ENCODE measurements around the gene MLST8.

Gene MLST8

GRCh38 chr16:2180461-2180860 lies 24.8 kb upstream of the MLST8 start:
- ATAC-seq (ENCODE audit: insufficient read depth, low read depth), result no peak
- peaks cover 22% of the 10 kb centered on the region for H3K36me3 ChIP-seq (ENCODE audit: insufficient read depth, low read length)
- TF ChIP-seq EZH2 (IDR thresholded peaks at IDR 0.05; ENCODE audit: borderline replicate concordance, low read depth, low read length, severe bottlenecking) (no peak), CTCF (IDR thresholded peaks at IDR 0.05; ENCODE audit: borderline replicate concordance, extremely low read depth, low read length, poor library complexity, severe bottlenecking) (no peak)
- H3K27me3 ChIP-seq (ENCODE audit: insufficient read depth, low read length, poor library complexity), result no peaks in the 10 kb centered on the region
- no peaks in the 10 kb centered on the region for H3K79me2 ChIP-seq (ENCODE audit: insufficient read depth, low read length)
- no peak overlapping the region for H3K4me2 ChIP-seq (ENCODE audit: insufficient read depth, low read length)
- no peak overlapping the region for H3K27ac ChIP-seq (ENCODE audit: low read length)
- no peak overlapping the region for H3K9ac ChIP-seq (ENCODE audit: low read depth, low read length)
- no peak for DNase-seq
- H3K9me3 ChIP-seq (ENCODE audit: insufficient read depth, low read length, severe bottlenecking), result no peaks in the 10 kb centered on the region
- no peaks in the 10 kb centered on the region for H3K4me1 ChIP-seq (ENCODE audit: insufficient read depth, low read length)
- no peak overlapping the region for H3K4me3 ChIP-seq (ENCODE audit: low read depth in 1 of 2, low read length in 2 of 2)
- H2AFZ ChIP-seq (ENCODE audit: low read depth, low read length), result no peak overlapping the region
- peaks cover 4% of the 10 kb centered on the region; the same call in 1 of the 2 replicates for H4K20me1 ChIP-seq (ENCODE audit: insufficient read depth, low read length)

GRCh38 chr16:2180962-2181923 lies 24.0 kb upstream of the MLST8 start:
- Histone ChIP-seq H3K4me3 (ENCODE audit: low read depth in 1 of 2, low read length in 2 of 2) (no peak overlapping the region), H3K9me3 (ENCODE audit: insufficient read depth, low read length, severe bottlenecking) (no peaks in the 10 kb centered on the region), H3K4me1 (ENCODE audit: insufficient read depth, low read length) (no peaks in the 10 kb centered on the region), H3K36me3 (ENCODE audit: insufficient read depth, low read length) (peaks cover 14% of the 10 kb centered on the region), H3K9ac (ENCODE audit: low read depth, low read length) (no peak overlapping the region), H4K20me1 (ENCODE audit: insufficient read depth, low read length) (peaks cover 1% of the 10 kb centered on the region; the same call in 1 of the 2 replicates), H3K27me3 (ENCODE audit: insufficient read depth, low read length, poor library complexity) (no peaks in the 10 kb centered on the region), H2AFZ (ENCODE audit: low read depth, low read length) (no peak overlapping the region), H3K79me2 (ENCODE audit: insufficient read depth, low read length) (no peaks in the 10 kb centered on the region), H3K27ac (ENCODE audit: low read length) (no peak overlapping the region), H3K4me2 (ENCODE audit: insufficient read depth, low read length) (no peak overlapping the region)
- DNase-seq (no peak), ATAC-seq (ENCODE audit: insufficient read depth, low read depth) (no peak)
- no peak for TF ChIP-seq EZH2 (IDR thresholded peaks at IDR 0.05; ENCODE audit: borderline replicate concordance, low read depth, low read length, severe bottlenecking)
- TF ChIP-seq CTCF (IDR thresholded peaks at IDR 0.05; ENCODE audit: borderline replicate concordance, extremely low read depth, low read length, poor library complexity, severe bottlenecking), result no peak

GRCh38 chr16:2181952-2182351 lies 23.3 kb upstream of the MLST8 start:
- ATAC-seq (ENCODE audit: insufficient read depth, low read depth) (no peak), DNase-seq (no peak)
- Histone ChIP-seq H3K36me3 (ENCODE audit: insufficient read depth, low read length) (peaks cover 8% of the 10 kb centered on the region), H3K4me3 (ENCODE audit: low read depth in 1 of 2, low read length in 2 of 2) (no peak overlapping the region), H3K9ac (ENCODE audit: low read depth, low read length) (no peak overlapping the region), H3K4me2 (ENCODE audit: insufficient read depth, low read length) (no peak overlapping the region), H4K20me1 (ENCODE audit: insufficient read depth, low read length) (no peaks in the 10 kb centered on the region; the same call in 1 of the 2 replicates), H3K4me1 (ENCODE audit: insufficient read depth, low read length) (no peaks in the 10 kb centered on the region), H2AFZ (ENCODE audit: low read depth, low read length) (no peak overlapping the region), H3K9me3 (ENCODE audit: insufficient read depth, low read length, severe bottlenecking) (no peaks in the 10 kb centered on the region), H3K79me2 (ENCODE audit: insufficient read depth, low read length) (no peaks in the 10 kb centered on the region), H3K27me3 (ENCODE audit: insufficient read depth, low read length, poor library complexity) (no peaks in the 10 kb centered on the region), H3K27ac (ENCODE audit: low read length) (no peak overlapping the region)
- TF ChIP-seq EZH2 (IDR thresholded peaks at IDR 0.05; ENCODE audit: borderline replicate concordance, low read depth, low read length, severe bottlenecking) (no peak), CTCF (IDR thresholded peaks at IDR 0.05; ENCODE audit: borderline replicate concordance, extremely low read depth, low read length, poor library complexity, severe bottlenecking) (no peak)

Data from DND-41 (cell line).